ENCODE measurements around the gene ZNF839. TPM values are rescaled to one million over a fixed set of nuclear protein-coding genes. Genes with fewer than 3 reads are reported as not detected.

ZNF839 gene
- total RNA-seq, 4 donors from 2014 or later = 11.9 to 42.1 (median 27.2) TPM

GRCh38 chr14:102390064-102390855, 70.7 kb downstream of the ZNF839 start:
- no peak overlapping the region for H3K27ac ChIP-seq
- H3K27me3 ChIP-seq = no peaks in the 10 kb centered on the region
- TF ChIP-seq POLR2A (IDR thresholded peaks at IDR 0.05) = no peak
- no peak for TF ChIP-seq CTCF (IDR thresholded peaks at IDR 0.05)
- H3K4me3 ChIP-seq = no peak overlapping the region
- no peaks in the 10 kb centered on the region for H3K36me3 ChIP-seq
- no peaks in the 10 kb centered on the region for H3K9me3 ChIP-seq
- DNase-seq = no peak
- H3K4me1 ChIP-seq = no peaks in the 10 kb centered on the region

Other genes with a start within 250 kb of the ZNF839 start
- gene HSP90AA1, start 232.7 kb upstream of the ZNF839 start, total RNA-seq = 100 to 1,000 TPM; 141 to 550 (median 254) TPM
- 10 to 100 TPM; 27.6 to 36.7 (median 33.6) TPM for gene WDR20, start 179.8 kb upstream of the ZNF839 start, total RNA-seq
- gene MOK, start 14.6 kb upstream of the ZNF839 start, total RNA-seq = 10 to 100 TPM in 2 of 4 donors, 1 to 10 TPM in 2; 4.6 to 30.5 (median 14.6) TPM
- 10 to 100 TPM in 3 of 4 donors, 1 to 10 TPM in 1; 5.8 to 29.9 (median 24.8) TPM for gene CINP, start 43.1 kb downstream of the ZNF839 start, total RNA-seq
- gene TECPR2, start 43.2 kb downstream of the ZNF839 start, total RNA-seq = 10 to 100 TPM; 21.5 to 45.3 (median 22.4) TPM
- 100 to 1,000 TPM in 3 of 4 donors, 10 to 100 TPM in 1; 52.8 to 450 (median 392) TPM for gene ANKRD9, start 190.0 kb downstream of the ZNF839 start, total RNA-seq

Measured in Peyer's patch (tissue), 4 donors.